ENCODE measurements around the gene SIPA1L3. TPM values are rescaled to one million over a fixed set of nuclear protein-coding genes. Genes with fewer than 3 reads are reported as not detected.

SIPA1L3 gene
- total and polyA plus RNA-seq, 2 experiments from 2014 or later = 13.7 to 23.3 TPM

GRCh38 chr19:37932985-37933936 lies 26.3 kb downstream of the SIPA1L3 start:
- H3K27ac ChIP-seq = peak overlapping the region; percentile 94
- H3K9me3 ChIP-seq (ENCODE audit: low read depth) = peaks cover 4% of the 10 kb centered on the region
- peak; percentile 63 for DNase-seq (ENCODE audit: low spot score)
- H3K9me2 ChIP-seq (replicated peaks; ENCODE audit: insufficient read depth) = no peaks in the 10 kb centered on the region
- 66% methylated on average over 11 of the region's 12 CpGs for WGBS (ENCODE audit: low lambda C conversion rate, missing lambda C conversion rate)
- H2AFZ ChIP-seq = no peak overlapping the region
- no peaks in the 10 kb centered on the region for H4K20me1 ChIP-seq (ENCODE audit: insufficient read depth, poor library complexity, severe bottlenecking)
- no peaks in the 10 kb centered on the region for H3K27me3 ChIP-seq
- no peak for TF ChIP-seq EZH2phosphoT487 (IDR thresholded peaks at IDR 0.05; ENCODE audit: low read depth, severe bottlenecking, unreplicated experiment)
- TF ChIP-seq EZH2 (IDR thresholded peaks at IDR 0.05; ENCODE audit: borderline replicate concordance) = no peak
- TF ChIP-seq CTCF (IDR thresholded peaks at IDR 0.05; ENCODE audit: poor library complexity) = no peak
- H3K4me1 ChIP-seq (ENCODE audit: insufficient read depth) = peaks cover 57% of the 10 kb centered on the region
- H3K4me2 ChIP-seq = peak overlapping the region; percentile 74
- no peak overlapping the region for H3K4me3 ChIP-seq
- peaks cover 63% of the 10 kb centered on the region for H3K79me2 ChIP-seq
- no peaks in the 10 kb centered on the region for H3K36me3 ChIP-seq (replicated peaks; ENCODE audit: insufficient read depth, low read depth)

GRCh38 chr19:37933937-37934358 lies 26.9 kb downstream of the SIPA1L3 start:
- H3K4me2 ChIP-seq = peak overlapping the region; percentile 74
- WGBS (ENCODE audit: low lambda C conversion rate, missing lambda C conversion rate) = 71% methylated on average over 9 of the region's 9 CpGs
- H2AFZ ChIP-seq = no peak overlapping the region
- no peaks in the 10 kb centered on the region for H3K36me3 ChIP-seq (replicated peaks; ENCODE audit: insufficient read depth, low read depth)
- H3K9me3 ChIP-seq (ENCODE audit: low read depth) = peaks cover 4% of the 10 kb centered on the region
- TF ChIP-seq EZH2phosphoT487 (IDR thresholded peaks at IDR 0.05; ENCODE audit: low read depth, severe bottlenecking, unreplicated experiment) (no peak), EZH2 (IDR thresholded peaks at IDR 0.05; ENCODE audit: borderline replicate concordance) (no peak), CTCF (IDR thresholded peaks at IDR 0.05; ENCODE audit: poor library complexity) (no peak)
- H3K79me2 ChIP-seq = peaks cover 66% of the 10 kb centered on the region
- DNase-seq (ENCODE audit: low spot score) = peak; percentile 70
- H3K4me1 ChIP-seq (ENCODE audit: insufficient read depth) = peaks cover 57% of the 10 kb centered on the region
- H3K27me3 ChIP-seq = no peaks in the 10 kb centered on the region
- peak overlapping the region; percentile 94 for H3K27ac ChIP-seq
- H4K20me1 ChIP-seq (ENCODE audit: insufficient read depth, poor library complexity, severe bottlenecking) = no peaks in the 10 kb centered on the region
- H3K9me2 ChIP-seq (replicated peaks; ENCODE audit: insufficient read depth) = no peaks in the 10 kb centered on the region
- no peak overlapping the region for H3K4me3 ChIP-seq

- no peak overlapping the region for H3K4me3 ChIP-seq
- H4K20me1 ChIP-seq (ENCODE audit: insufficient read depth, poor library complexity, severe bottlenecking) = no peaks in the 10 kb centered on the region
- TF ChIP-seq EZH2 (IDR thresholded peaks at IDR 0.05; ENCODE audit: borderline replicate concordance) (no peak), EZH2phosphoT487 (IDR thresholded peaks at IDR 0.05; ENCODE audit: low read depth, severe bottlenecking, unreplicated experiment) (no peak), CTCF (IDR thresholded peaks at IDR 0.05; ENCODE audit: poor library complexity) (no peak)
- H3K9me2 ChIP-seq (replicated peaks; ENCODE audit: insufficient read depth) = no peaks in the 10 kb centered on the region
- H3K9me3 ChIP-seq (ENCODE audit: low read depth) = peaks cover 4% of the 10 kb centered on the region
- no peak for DNase-seq (ENCODE audit: low spot score)
- no peaks in the 10 kb centered on the region for H3K36me3 ChIP-seq (replicated peaks; ENCODE audit: insufficient read depth, low read depth)
- peaks cover 68% of the 10 kb centered on the region for H3K79me2 ChIP-seq
- H3K27ac ChIP-seq = peak overlapping the region; percentile 94
- peaks cover 65% of the 10 kb centered on the region for H3K4me1 ChIP-seq (ENCODE audit: insufficient read depth)
- H3K4me2 ChIP-seq = no peak overlapping the region
- WGBS (ENCODE audit: low lambda C conversion rate, missing lambda C conversion rate) = 93% methylated on average over 1 of the region's 1 CpG
- no peak overlapping the region for H2AFZ ChIP-seq
- no peaks in the 10 kb centered on the region for H3K27me3 ChIP-seq
Observed at GRCh38 chr19:37935341-37935740, 28.3 kb downstream of the SIPA1L3 start.
